ENCODE results near the gene CSK.

CSK gene

GRCh38 chr15:74802862-74803447 is 21.1 kb downstream of the CSK start:
- no peak for DNase-seq

GRCh38 chr15:74804935-74805334 is 23.1 kb downstream of the CSK start:
- DNase-seq = no peak

- no peak for DNase-seq
These were observed 25.4 kb downstream of the CSK start for GRCh38 chr15:74807282-74807681.

DNA sequence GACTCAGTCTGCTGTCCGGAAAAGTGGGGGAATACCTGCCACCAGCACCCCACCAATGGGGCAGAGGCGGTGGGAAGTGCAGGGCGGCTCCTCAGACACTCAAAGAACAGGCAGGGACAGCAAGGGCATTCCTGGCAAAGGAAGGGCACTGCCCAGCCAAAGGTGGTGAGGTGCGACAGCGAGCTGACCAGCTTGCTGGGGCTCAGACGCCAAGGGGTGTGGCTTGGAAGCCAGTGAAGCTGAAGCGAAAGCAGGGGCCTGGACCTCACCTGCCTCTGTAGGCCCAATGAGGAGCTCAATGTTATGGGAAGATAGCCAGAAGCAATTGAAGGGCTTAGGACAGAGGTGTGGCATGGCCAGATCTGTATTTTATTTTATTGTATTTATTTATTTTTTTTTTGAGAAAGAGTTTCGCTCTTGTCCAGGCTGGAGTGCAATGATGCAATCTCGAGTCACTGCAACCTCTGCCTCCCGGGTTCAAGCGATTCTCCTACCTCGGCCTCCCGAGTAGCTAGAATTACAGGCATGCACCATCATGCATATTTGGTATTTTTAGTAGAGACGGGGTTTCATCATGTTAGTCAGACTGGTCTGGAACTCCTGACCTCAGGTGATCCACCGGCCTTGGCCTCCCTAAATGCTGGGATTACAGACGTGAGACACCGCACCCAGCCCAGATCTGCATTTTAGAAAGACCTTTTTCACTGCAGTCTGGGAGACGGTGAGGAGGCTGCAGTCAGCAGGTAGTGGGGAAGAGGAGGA is 26.4 kb downstream of the CSK start:
- no peak for DNase-seq

- DNase-seq = no peak
These were observed 27.0 kb downstream of the CSK start for GRCh38 chr15:74808840-74809229.

GRCh38 chr15:74809242-74809641 is 27.4 kb downstream of the CSK start:
- DNase-seq = no peak

DNA sequence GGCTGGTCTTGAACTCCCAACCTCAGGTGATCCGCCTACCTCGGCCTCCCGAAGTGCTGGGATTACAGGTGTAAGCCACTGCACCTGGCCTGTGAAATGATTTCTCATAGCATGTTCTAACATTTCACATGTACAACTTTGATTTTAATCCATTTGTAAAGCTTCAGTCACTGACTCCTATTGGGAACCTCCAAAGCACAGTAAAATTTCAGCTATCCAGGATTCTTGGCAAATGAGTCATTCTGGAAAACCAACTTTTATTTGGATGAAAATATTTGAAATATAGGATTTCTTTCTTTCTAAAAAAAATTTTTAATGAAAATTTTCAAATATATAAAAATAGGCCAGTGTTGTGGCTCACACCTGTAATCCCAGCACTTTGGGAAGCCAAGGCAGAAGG is 28.1 kb downstream of the CSK start:
- DNase-seq = no peak

GRCh38 chr15:74812533-74812932 is 30.7 kb downstream of the CSK start, which contains the start of gene LMAN1L:
Gene LMAN1L, plus strand, starts transcription at chr15:74812835. Its CDS starts 20 bp downstream, at chr15:74812855.
- DNase-seq = no peak

DNA sequence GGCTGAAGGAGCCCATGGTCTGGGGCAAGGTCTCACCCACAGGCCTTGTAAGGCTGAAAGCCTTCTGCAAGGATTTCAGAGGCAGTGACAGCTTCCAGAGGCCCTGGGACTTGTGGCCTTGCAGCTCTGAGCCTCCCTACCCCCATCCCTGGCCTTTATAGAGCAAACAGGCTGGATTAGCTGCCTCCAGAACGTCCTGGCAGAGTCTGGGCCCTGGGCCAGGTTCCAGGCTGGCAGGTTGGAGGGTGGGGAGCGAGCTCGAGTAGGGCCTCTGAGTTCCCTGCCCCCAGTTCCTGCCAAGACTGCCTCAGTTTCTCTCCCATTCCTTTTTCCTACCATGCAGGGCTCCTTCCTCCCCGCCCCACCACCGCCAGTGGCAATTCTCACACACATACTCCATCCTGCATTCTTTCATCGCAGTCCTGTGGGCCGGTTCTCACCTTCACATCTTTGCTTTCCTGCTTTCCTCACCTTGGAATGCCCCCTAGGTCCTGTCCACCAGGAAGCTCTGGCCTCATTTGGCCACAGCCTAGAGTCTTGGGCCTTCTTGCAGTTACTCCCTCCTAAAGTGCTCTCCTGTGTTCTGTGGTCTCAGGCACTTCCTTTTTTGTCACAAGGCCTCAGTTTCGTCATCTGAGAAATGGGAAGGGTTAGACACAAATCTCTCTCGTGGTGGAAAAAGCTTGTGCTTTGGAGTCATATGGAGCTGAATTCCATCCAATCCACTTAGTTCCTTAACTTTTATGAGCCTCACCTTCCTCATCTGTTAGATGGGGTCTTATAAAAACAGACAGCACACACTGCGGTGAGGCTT is 33.4 kb downstream of the CSK start:
- no peak for DNase-seq

DNA sequence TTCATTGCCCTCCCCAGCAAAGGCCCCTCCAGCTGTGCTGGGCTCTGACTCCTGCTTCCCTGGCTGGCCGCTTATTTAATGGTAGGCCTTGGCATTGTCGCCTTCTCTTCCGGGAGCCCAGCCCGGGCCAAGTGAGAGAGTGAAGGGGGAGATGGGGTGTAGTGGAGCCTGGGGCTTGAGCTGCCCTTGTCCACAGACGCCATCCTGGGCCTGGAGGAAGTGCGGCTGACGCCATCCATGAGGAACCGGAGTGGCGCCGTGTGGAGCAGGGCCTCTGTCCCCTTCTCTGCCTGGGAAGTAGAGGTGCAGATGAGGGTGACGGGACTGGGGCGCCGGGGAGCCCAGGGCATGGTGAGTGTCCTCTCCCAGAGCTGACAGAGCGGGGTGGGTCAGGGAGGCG is 34.1 kb downstream of the CSK start:
- no peak for DNase-seq

- no peak for DNase-seq
These were observed 34.9 kb downstream of the CSK start for GRCh38 chr15:74816624-74817369.

GRCh38 chr15:74817370-74817737 is 35.5 kb downstream of the CSK start:
- DNase-seq = no peak

- DNase-seq = no peak
These were observed 38.2 kb downstream of the CSK start for GRCh38 chr15:74820056-74820455.

- no peak for DNase-seq
These were observed 39.4 kb downstream of the CSK start for GRCh38 chr15:74821091-74821789.

- no peak for DNase-seq
These were observed 39.9 kb downstream of the CSK start for GRCh38 chr15:74821790-74822158.

DNA sequence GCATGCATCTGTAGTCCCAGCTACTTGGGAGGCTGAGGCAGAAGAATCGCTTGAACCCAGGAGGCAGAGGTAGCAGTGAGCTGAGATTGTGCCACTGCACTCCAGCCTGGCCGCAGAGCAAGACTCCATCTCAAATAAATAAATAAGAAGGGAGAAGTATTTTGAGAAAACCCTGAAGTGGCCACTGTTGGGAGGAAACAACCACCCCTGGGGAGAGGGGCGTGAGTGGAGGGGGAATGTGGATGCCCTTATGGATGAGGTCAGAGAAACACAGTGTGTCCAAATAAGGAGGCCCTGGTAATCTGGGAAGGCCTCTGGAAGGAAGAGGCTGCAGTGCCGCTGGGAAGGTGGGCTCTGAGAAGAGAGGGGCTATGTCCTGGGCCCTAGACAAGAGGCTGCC is 40.4 kb downstream of the CSK start:
- DNase-seq = no peak

DNA sequence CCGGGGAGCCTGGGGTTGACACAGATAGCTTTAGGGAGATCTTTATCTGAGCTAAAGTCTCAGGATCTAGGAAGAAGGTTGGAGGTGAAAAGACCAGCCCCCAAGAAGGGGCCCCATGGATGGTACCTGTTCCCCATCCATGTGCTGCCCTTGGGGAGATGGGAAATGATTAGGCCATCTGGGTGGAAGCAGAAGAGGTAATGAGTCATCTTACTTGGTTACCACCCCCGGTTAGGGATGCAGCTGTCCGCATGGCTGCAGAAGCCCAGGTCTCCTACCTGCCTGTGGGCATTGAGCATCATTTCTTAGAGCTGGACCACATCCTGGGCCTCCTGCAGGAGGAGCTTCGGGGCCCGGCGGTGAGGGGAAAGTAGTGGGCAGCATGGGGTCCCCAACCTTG is 41.4 kb downstream of the CSK start:
- no peak for DNase-seq

DNA sequence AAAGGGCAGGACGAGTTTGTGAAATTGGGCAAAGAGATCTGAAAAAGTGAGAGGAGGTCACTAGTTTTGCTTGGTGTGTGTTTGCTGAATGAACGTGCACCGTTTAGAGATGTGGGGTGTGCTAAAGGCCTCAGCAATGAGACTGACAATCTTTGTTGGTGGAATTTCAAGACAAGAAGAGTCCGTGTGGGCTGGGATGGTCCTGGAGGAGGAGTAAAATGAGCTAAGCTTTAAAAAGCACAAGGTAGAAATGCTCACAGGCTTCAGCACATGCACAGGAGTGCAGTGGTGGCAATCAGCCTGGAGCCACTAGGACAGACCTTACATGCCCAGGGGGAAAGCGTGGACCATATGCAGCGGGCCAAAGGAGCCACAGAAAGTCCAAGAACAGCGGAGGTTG is 43.1 kb downstream of the CSK start:
- no peak for DNase-seq

DNA sequence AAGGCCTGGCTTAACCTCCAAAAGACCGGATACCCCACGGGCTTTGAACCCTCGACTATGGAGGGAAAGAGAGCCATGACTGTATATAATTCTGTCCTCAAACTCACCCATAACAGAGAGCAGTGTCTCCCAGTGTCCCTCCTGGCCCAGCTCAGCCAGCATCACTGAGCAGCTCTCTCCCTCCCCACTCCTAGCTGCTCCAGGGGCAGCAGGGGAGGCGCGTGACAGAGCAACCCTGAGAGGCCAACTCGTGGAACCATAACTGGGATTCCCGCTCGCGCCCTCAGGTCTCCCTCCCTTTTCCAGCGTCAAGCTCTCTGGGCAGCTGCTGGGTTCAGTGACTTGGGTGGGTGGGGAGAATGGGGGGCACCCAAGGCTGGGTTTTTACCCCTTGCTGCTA is 44.0 kb downstream of the CSK start:
- DNase-seq = no peak

- no peak for DNase-seq
These were observed 44.5 kb downstream of the CSK start, which contains the start of gene CPLX3 for GRCh38 chr15:74826364-74826819. Gene CPLX3, plus strand, starts transcription at chr15:74826627. Its CDS starts 77 bp downstream, at chr15:74826704.

- DNase-seq = no peak
These were observed 45.0 kb downstream of the CSK start for GRCh38 chr15:74826921-74827320.

DNA sequence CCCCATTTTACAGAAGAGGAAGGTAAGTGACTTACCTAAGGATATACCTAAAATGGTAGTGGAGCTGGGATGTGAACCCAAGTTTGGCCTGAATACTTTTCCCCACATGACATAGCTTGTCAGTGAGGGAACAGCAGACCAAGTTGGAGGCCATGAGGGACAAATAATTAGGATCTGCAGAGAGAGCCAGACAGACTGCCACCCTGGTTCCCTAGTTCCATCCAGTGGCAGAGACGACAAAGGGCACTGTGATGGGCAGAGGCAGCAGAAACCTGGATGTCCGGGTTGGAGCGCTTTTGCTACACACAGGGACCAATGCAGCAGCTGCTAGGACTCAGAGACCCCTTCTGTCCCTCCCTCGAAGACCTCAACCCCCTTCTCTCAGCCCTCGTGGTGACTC is 45.7 kb downstream of the CSK start:
- DNase-seq = no peak

- DNase-seq = no peak
These were observed 47.0 kb downstream of the CSK start for GRCh38 chr15:74828835-74829234.

Measured in DMS79 (cell line).